IPS DF 4.7 (cell line): Measurements from ENCODE around the gene TAC4.
"Not testable (repeated sequence)": the region's sequence is repeated elsewhere in the genome, so short reads cannot be mapped to it uniquely, and the experiment has no call there.

ENCODE experiments used
- DNase-seq: peaks from one replicate; pipeline ENCODE4 v3.0.0-alpha.2; 2013; ENCODE audit warnings: low spot score; ENCODE audit errors: extremely low read depth

The TAC4 gene

GRCh38 chr17:49843774-49844350 is 4.0 kb downstream of the TAC4 start:
- no peak for DNase-seq

- no peak for DNase-seq
Measured at GRCh38 chr17:49842846-49843245, 5.0 kb downstream of the TAC4 start.

- DNase-seq = no peak
Measured at GRCh38 chr17:49842371-49842770, 5.5 kb downstream of the TAC4 start.

GRCh38 chr17:49841548-49841947 is 6.3 kb downstream of the TAC4 start:
- DNase-seq = no peak

GRCh38 chr17:49839455-49839854 is 8.4 kb downstream of the TAC4 start:
- DNase-seq = no peak

- DNase-seq = no peak
Measured at GRCh38 chr17:49836111-49837030, 11.5 kb downstream of the TAC4 start.

GRCh38 chr17:49835472-49835871 is 12.4 kb downstream of the TAC4 start:
- DNase-seq = no peak

- no peak for DNase-seq
Measured at GRCh38 chr17:49834118-49834743, 13.6 kb downstream of the TAC4 start.

GRCh38 chr17:49832840-49833599 is 14.8 kb downstream of the TAC4 start:
- DNase-seq = no peak

GRCh38 chr17:49830605-49831004 is 17.3 kb downstream of the TAC4 start:
- DNase-seq = no peak

GRCh38 chr17:49829026-49829425 is 18.8 kb downstream of the TAC4 start:
- DNase-seq = no peak

- not testable (repeated sequence) for DNase-seq
Measured at GRCh38 chr17:49828325-49828724, 19.5 kb downstream of the TAC4 start.

- no peak for DNase-seq
Measured at GRCh38 chr17:49825645-49826044, 22.2 kb downstream of the TAC4 start.

GRCh38 chr17:49823614-49824013 is 24.3 kb downstream of the TAC4 start:
- no peak for DNase-seq

GRCh38 chr17:49822829-49823228 is 25.0 kb downstream of the TAC4 start:
- DNase-seq = no peak

- DNase-seq = no peak
Measured at GRCh38 chr17:49821916-49822315, 26.0 kb downstream of the TAC4 start.

- DNase-seq = no peak
Measured at GRCh38 chr17:49821466-49821865, 26.4 kb downstream of the TAC4 start.

- DNase-seq = no peak
Measured at GRCh38 chr17:49820773-49821172, 27.1 kb downstream of the TAC4 start.

GRCh38 chr17:49819651-49820050 is 28.2 kb downstream of the TAC4 start:
- DNase-seq = no peak

GRCh38 chr17:49819138-49819537 is 28.7 kb downstream of the TAC4 start:
- no peak for DNase-seq

GRCh38 chr17:49817993-49818392 is 29.9 kb downstream of the TAC4 start:
- no peak for DNase-seq
